ENCODE data around the gene NLRP6. TPM values are rescaled to one million over a fixed set of nuclear protein-coding genes. Genes with fewer than 3 reads are reported as not detected.
A peak's percentile ranks its signal among the peaks of the same experiment; 100 is the strongest.
"Not testable (repeated sequence)": the region's sequence is repeated elsewhere in the genome, so short reads cannot be mapped to it uniquely, and the experiment has no call there.

Gene NLRP6
- polyA plus RNA-seq, 1 of the 3 experiments (the other 2 are of a cell fraction), result not detected

DNA sequence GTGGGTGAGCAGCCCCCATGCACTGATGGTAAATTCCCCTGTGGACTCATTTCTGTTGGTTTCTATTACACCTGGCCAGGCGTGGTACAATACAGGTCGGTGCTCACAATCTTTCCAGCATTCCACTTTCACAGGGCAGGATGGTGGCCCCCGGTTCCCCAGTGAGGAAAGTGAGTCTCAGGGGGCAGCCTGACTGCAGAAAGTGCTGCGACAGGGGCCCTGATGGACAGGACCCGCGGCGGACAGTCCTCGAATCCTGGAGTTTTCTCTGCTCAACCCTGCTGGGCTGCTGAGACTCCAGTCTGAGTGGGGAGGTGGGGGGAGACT, 7.7 kb downstream of the NLRP6 start (continued):
- TF ChIP-seq TAF1 (IDR thresholded peaks at IDR 0.05; ENCODE audit: borderline replicate concordance, low read depth, low read length) (no peak), SIN3A (IDR thresholded peaks at IDR 0.05; ENCODE audit: borderline replicate concordance, low read depth, low read length) (no peak), GABPA (IDR thresholded peaks at IDR 0.05; ENCODE audit: low read depth) (no peak), YY1 (IDR thresholded peaks at IDR 0.05; ENCODE audit: low read depth) (no peak), FOSL2 (IDR thresholded peaks at IDR 0.05; ENCODE audit: borderline replicate concordance, low read depth) (no peak)
- TF ChIP-seq, protein P1, sequence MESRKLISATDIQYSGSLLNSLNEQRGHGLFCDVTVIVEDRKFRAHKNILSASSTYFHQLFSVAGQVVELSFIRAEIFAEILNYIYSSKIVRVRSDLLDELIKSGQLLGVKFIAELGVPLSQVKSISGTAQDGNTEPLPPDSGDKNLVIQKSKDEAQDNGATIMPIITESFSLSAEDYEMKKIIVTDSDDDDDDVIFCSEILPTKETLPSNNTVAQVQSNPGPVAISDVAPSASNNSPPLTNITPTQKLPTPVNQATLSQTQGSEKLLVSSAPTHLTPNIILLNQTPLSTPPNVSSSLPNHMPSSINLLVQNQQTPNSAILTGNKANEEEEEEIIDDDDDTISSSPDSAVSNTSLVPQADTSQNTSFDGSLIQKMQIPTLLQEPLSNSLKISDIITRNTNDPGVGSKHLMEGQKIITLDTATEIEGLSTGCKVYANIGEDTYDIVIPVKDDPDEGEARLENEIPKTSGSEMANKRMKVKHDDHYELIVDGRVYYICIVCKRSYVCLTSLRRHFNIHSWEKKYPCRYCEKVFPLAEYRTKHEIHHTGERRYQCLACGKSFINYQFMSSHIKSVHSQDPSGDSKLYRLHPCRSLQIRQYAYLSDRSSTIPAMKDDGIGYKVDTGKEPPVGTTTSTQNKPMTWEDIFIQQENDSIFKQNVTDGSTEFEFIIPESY (IDR thresholded peaks at IDR 0.05; ENCODE audit: borderline replicate concordance, low read depth), result no peak

DNA sequence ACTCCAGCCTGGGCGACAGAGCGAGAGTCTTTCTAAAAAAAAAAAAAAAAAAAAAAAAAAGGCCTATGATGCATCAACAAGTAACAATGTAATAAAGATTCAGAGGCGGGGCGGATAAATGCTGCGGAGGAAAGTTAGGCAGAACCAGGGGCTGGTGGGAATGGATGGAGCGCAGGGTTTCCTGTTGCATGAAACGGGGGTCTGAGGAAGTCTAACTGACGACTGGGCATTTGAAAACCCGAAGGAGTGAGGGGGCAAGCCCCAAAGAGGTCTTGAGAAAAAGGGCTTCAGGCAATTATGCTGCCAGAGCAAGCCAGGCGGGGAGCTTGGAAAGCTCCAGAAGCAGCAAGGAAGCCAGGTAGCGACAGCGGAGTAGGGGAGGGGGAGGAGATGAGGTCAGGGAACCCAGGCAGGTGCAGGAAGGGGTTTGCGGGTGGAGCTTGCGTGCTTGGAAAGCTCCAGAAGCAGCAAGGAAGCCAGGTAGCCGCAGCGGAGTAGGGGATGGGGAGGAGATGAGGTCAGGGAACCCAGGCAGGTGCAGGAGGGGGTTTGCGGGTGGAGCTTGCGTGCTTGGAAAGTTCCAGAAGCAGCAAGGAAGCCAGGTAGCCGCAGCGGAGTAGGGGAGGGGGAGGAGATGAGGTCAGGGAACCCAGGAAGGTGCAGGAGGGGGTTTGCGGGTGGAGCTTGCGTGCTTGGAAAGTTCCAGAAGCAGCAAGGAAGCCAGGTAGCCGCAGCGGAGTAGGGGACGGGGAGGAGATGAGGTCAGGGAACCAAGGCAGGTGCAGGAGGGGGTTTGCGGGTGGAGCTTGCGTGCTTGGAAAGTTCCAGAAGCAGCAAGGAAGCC, 9.0 kb downstream of the NLRP6 start:
- WGBS (ENCODE audit: low lambda C conversion rate), result 69% methylated on average over 27 of the region's 27 CpGs
- ChIA-PET CTCF (interaction anchor here (0.9 to 2.1 kb wide), 4 partner anchors 13 to 36 kb away, joined by 3 to 6 read pairs (median 4); no protein-coding TSS in a partner anchor), POLR2A (interaction anchor here (0.8 kb wide), 1 partner anchor 8 kb away, joined by 3 read pairs; no protein-coding TSS in a partner anchor)
- not testable (repeated sequence) for H3K9me3 ChIP-seq; H3K27me3 ChIP-seq (ENCODE audit: insufficient read depth); H3K4me2 ChIP-seq; H3K36me3 ChIP-seq (replicated peaks in 1 of 2; ENCODE audit: control insufficient read depth in 1 of 2, insufficient read depth in 2 of 2, low read length in 1 of 2); H3K9ac ChIP-seq; H3K79me2 ChIP-seq (ENCODE audit: insufficient read depth); H3F3A ChIP-seq (replicated peaks; ENCODE audit: insufficient read depth); H4K20me1 ChIP-seq (ENCODE audit: insufficient read depth); H3K4me3 ChIP-seq (ENCODE audit: low read depth in 2 of 2, low read length in 1 of 2); H2AFZ ChIP-seq (ENCODE audit: low read depth); H3K4me1 ChIP-seq (ENCODE audit: control insufficient read depth in 1 of 2, insufficient read depth in 2 of 2, low read depth in 1 of 2, low read length in 1 of 2); H3K9me2 ChIP-seq; H3K27ac ChIP-seq (ENCODE audit: low read depth in 2 of 2, low read length in 1 of 2)
- DNase-seq, result peak; percentile 37

DNA sequence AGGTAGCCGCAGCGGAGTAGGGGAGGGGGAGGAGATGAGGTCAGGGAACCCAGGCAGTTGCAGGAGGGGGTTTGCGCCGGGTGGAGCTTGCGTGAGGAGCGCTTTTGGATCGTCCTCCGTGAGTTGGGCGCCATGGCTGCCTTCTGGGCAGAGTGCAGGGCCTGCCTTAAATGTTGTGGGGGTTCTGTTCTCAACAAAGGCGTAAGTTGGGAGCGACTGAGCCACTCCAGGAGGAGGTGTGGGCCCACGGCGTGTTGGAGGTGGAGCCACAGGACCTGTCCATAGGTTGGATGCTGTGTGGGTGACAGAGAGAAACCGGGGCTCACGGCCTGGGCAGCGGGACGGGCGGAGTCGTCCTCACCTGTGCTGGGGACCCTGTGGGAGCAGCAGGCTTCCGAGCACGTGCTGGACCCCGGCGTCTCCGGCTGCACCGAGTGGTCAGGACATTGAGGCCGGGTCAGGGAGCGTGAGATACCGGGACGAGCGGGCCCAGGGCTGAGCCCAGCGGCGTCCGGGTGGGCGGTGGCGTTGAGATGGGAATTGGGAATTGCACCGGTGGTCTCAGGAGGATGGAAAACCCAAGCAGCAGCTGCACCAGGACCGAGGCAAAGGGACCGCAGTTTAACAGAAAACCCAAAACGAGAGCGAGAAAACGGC, 9.7 kb downstream of the NLRP6 start:
- H3K27ac ChIP-seq (ENCODE audit: low read depth in 2 of 2, low read length in 1 of 2), result no peak overlapping the region
- H3F3A ChIP-seq (replicated peaks; ENCODE audit: insufficient read depth), result no peaks in the 10 kb centered on the region
- no peaks in the 10 kb centered on the region for H3K9me3 ChIP-seq
- POLR2A ChIA-PET, result interaction anchor here (0.8 kb wide), 1 partner anchor 8 kb away, joined by 3 read pairs; no protein-coding TSS in a partner anchor
- no peaks in the 10 kb centered on the region for H3K36me3 ChIP-seq (replicated peaks in 1 of 2; ENCODE audit: control insufficient read depth in 1 of 2, insufficient read depth in 2 of 2, low read length in 1 of 2)
- H3K27me3 ChIP-seq (ENCODE audit: insufficient read depth), result no peaks in the 10 kb centered on the region
- H3K4me2 ChIP-seq, result peak overlapping the region; percentile 88
- CTCF ChIA-PET, result interaction anchor here (1.2 to 2.1 kb wide), 4 partner anchors 8 to 37 kb away, joined by 3 to 6 read pairs (median 5); no protein-coding TSS in a partner anchor
- peaks cover 0 to 9% of the 10 kb centered on the region in 2 experiments; a peak in 1 of 4 replicates for H3K4me1 ChIP-seq (ENCODE audit: control insufficient read depth in 1 of 2, insufficient read depth in 2 of 2, low read depth in 1 of 2, low read length in 1 of 2)
- no peaks in the 10 kb centered on the region for H3K9me2 ChIP-seq
- WGBS (ENCODE audit: low lambda C conversion rate), result 48% methylated on average over 31 of the region's 41 CpGs
- no peaks in the 10 kb centered on the region for H3K79me2 ChIP-seq (ENCODE audit: insufficient read depth)
- DNase-seq, result peak; percentile 56
- H3K9ac ChIP-seq, result no peak overlapping the region
- no peak for TF ChIP-seq POLR2AphosphoS5 (IDR thresholded peaks at IDR 0.05; ENCODE audit: low read depth, low read length)
- TF ChIP-seq NFIC (IDR thresholded peaks at IDR 0.05; ENCODE audit: borderline replicate concordance), result no peak
- no peak for TF ChIP-seq SMC3 (IDR thresholded peaks at IDR 0.05; ENCODE audit: low read depth, low read length)
- TF ChIP-seq, protein P2, sequence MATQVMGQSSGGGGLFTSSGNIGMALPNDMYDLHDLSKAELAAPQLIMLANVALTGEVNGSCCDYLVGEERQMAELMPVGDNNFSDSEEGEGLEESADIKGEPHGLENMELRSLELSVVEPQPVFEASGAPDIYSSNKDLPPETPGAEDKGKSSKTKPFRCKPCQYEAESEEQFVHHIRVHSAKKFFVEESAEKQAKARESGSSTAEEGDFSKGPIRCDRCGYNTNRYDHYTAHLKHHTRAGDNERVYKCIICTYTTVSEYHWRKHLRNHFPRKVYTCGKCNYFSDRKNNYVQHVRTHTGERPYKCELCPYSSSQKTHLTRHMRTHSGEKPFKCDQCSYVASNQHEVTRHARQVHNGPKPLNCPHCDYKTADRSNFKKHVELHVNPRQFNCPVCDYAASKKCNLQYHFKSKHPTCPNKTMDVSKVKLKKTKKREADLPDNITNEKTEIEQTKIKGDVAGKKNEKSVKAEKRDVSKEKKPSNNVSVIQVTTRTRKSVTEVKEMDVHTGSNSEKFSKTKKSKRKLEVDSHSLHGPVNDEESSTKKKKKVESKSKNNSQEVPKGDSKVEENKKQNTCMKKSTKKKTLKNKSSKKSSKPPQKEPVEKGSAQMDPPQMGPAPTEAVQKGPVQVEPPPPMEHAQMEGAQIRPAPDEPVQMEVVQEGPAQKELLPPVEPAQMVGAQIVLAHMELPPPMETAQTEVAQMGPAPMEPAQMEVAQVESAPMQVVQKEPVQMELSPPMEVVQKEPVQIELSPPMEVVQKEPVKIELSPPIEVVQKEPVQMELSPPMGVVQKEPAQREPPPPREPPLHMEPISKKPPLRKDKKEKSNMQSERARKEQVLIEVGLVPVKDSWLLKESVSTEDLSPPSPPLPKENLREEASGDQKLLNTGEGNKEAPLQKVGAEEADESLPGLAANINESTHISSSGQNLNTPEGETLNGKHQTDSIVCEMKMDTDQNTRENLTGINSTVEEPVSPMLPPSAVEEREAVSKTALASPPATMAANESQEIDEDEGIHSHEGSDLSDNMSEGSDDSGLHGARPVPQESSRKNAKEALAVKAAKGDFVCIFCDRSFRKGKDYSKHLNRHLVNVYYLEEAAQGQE (IDR thresholded peaks at IDR 0.05; ENCODE audit: low read depth, low read length), result no peak
- no peak for TF ChIP-seq RCOR1 (IDR thresholded peaks at IDR 0.05; ENCODE audit: low read length)
- no peak for TF ChIP-seq MXI1 (IDR thresholded peaks at IDR 0.05; ENCODE audit: low read depth, low read length)
- TF ChIP-seq, protein P3, sequence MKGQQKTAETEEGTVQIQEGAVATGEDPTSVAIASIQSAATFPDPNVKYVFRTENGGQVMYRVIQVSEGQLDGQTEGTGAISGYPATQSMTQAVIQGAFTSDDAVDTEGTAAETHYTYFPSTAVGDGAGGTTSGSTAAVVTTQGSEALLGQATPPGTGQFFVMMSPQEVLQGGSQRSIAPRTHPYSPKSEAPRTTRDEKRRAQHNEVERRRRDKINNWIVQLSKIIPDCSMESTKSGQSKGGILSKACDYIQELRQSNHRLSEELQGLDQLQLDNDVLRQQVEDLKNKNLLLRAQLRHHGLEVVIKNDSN (IDR thresholded peaks at IDR 0.05; ENCODE audit: borderline replicate concordance, low read depth), result no peak
- no peak for TF ChIP-seq RXRA (IDR thresholded peaks at IDR 0.05; ENCODE audit: borderline replicate concordance, low read depth)
- TF ChIP-seq SIN3A (IDR thresholded peaks at IDR 0.05; ENCODE audit: borderline replicate concordance, low read depth, low read length), result no peak
- TF ChIP-seq CHD2 (IDR thresholded peaks at IDR 0.05; ENCODE audit: low read length, partially characterized antibody), result no peak
- no peak for TF ChIP-seq TEAD4 (IDR thresholded peaks at IDR 0.05; ENCODE audit: borderline replicate concordance, insufficient read depth)
- TF ChIP-seq, protein P4, sequence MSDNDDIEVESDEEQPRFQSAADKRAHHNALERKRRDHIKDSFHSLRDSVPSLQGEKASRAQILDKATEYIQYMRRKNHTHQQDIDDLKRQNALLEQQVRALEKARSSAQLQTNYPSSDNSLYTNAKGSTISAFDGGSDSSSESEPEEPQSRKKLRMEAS (IDR thresholded peaks at IDR 0.05; ENCODE audit: low read depth), result no peak
- peak overlapping the region; percentile 63 to 75 for H3K4me3 ChIP-seq (ENCODE audit: low read depth in 2 of 2, low read length in 1 of 2)
- no peaks in the 10 kb centered on the region for H4K20me1 ChIP-seq (ENCODE audit: insufficient read depth)
- peak overlapping the region; percentile 90; the same call in 1 of the 2 replicates for H2AFZ ChIP-seq (ENCODE audit: low read depth)

All from SK-N-SH (cell line).